Brain microvascular endothelial cell (primary cell): Measurements from ENCODE around the gene SLC31A2.

Experiments used
- DNase-seq: peaks from one replicate; pipeline ENCODE4 v3.0.0-alpha.2; 2020
- H3K27ac ChIP-seq: fragments of 250-450 bp; sonication (Bioruptor Pico); 2 replicates; pipeline ENCODE4 v1.5.1; 2020; ENCODE audit warnings: mild to moderate bottlenecking, moderate library complexity
- H3K27me3 ChIP-seq: fragments of 250-450 bp; sonication (Bioruptor Pico); replicated peaks from 2 replicates; pipeline ENCODE4 v1.5.1; 2020; ENCODE audit warnings: mild to moderate bottlenecking
- H3K36me3 ChIP-seq: fragments of 250-450 bp; sonication (Bioruptor Pico); replicated peaks from 2 replicates; pipeline ENCODE4 v1.5.1; 2020; ENCODE audit warnings: mild to moderate bottlenecking
- H3K4me3 ChIP-seq: 2 replicates; pipeline ENCODE4 v1.5.1; 2011; ENCODE audit warnings: low read depth, mild to moderate bottlenecking, control low read depth, low read length, moderate library complexity
- CTCF ChIP-seq: IDR thresholded peaks from 2 replicates; pipeline ENCODE4 v1.5.1; 2011; ENCODE audit warnings: low read depth, mild to moderate bottlenecking, moderate library complexity, low read length, control low read depth, inconsistent platforms; ENCODE audit errors: missing control alignments
- in situ Hi-C: cut with HindIII; loops from 2 replicates; pipeline ENCODE4 v1.10.0; 2017; ENCODE audit warnings: low sequenced_read_pairs, low pct_ligation_motif_present

Gene SLC31A2

GRCh38 chr9:113164536-113165300, 13.9 kb downstream of the SLC31A2 start:
- peak; percentile 54 for DNase-seq
- H3K36me3 ChIP-seq = peaks cover 71% of the 10 kb centered on the region
- H3K4me3 ChIP-seq = no peak overlapping the region
- H3K27ac ChIP-seq = no peak overlapping the region
- H3K27me3 ChIP-seq = no peaks in the 10 kb centered on the region
- TF ChIP-seq CTCF = no peak
- in situ Hi-C loops = no loop called here

- no peak for DNase-seq
- in situ Hi-C loops = no loop called here
- no peaks in the 10 kb centered on the region for H3K27me3 ChIP-seq
- TF ChIP-seq CTCF = no peak
- no peak overlapping the region for H3K27ac ChIP-seq
- H3K4me3 ChIP-seq = no peak overlapping the region
- peaks cover 78% of the 10 kb centered on the region for H3K36me3 ChIP-seq
These were observed 15.2 kb downstream of the SLC31A2 start for GRCh38 chr9:113166039-113166438.

- peaks cover 84% of the 10 kb centered on the region for H3K36me3 ChIP-seq
- DNase-seq = no peak
- no peak overlapping the region for H3K27ac ChIP-seq
- in situ Hi-C loops = no loop called here
- TF ChIP-seq CTCF = no peak
- no peaks in the 10 kb centered on the region for H3K27me3 ChIP-seq
- H3K4me3 ChIP-seq = no peak overlapping the region
These were observed 18.0 kb downstream of the SLC31A2 start for GRCh38 chr9:113168809-113169208.

GRCh38 chr9:113173341-113173740, 22.5 kb downstream of the SLC31A2 start:
- in situ Hi-C loops = no loop called here
- Histone ChIP-seq H3K4me3 (no peak overlapping the region), H3K36me3 (peaks cover 72% of the 10 kb centered on the region), H3K27me3 (no peaks in the 10 kb centered on the region), H3K27ac (no peak overlapping the region)
- TF ChIP-seq CTCF = no peak
- no peak for DNase-seq

GRCh38 chr9:113176803-113177202, 26.0 kb downstream of the SLC31A2 start:
- in situ Hi-C loops = no loop called here
- no peak for DNase-seq
- H3K36me3 ChIP-seq = peaks cover 48% of the 10 kb centered on the region
- TF ChIP-seq CTCF = no peak
- H3K27me3 ChIP-seq = no peaks in the 10 kb centered on the region
- no peak overlapping the region for H3K27ac ChIP-seq
- no peak overlapping the region for H3K4me3 ChIP-seq

GRCh38 chr9:113177251-113177650, 26.4 kb downstream of the SLC31A2 start:
- Histone ChIP-seq H3K4me3 (no peak overlapping the region), H3K27me3 (no peaks in the 10 kb centered on the region), H3K36me3 (peaks cover 49% of the 10 kb centered on the region), H3K27ac (no peak overlapping the region)
- TF ChIP-seq CTCF = no peak
- in situ Hi-C loops = no loop called here
- DNase-seq = no peak
